H1 (cell line): Measurements from ENCODE around the gene MFSD2A. TPM values are rescaled to one million over a fixed set of nuclear protein-coding genes. Genes with fewer than 3 reads are reported as not detected.

Experiments
- CTCF ChIA-PET: fragments of 300-600 bp; sonication (Branson Sonifier 250); formaldehyde crosslinking; loops from one replicate; lab custom pipeline; 2021; ENCODE audit not compliant: partially characterized antibody; lab: Charles Lee
- POLR2A ChIA-PET: fragments of 300-600 bp; sonication (Branson Sonifier 250); formaldehyde crosslinking; loops from one replicate; lab custom pipeline; 2021; ENCODE audit warnings: inconsistent platforms; ENCODE audit not compliant: partially characterized antibody; lab: Charles Lee
- DNase-seq, 2 experiments: peaks; one replicate each; pipeline versions ENCODE4 v3.0.0 to v3.0.0-alpha.2; 2010 to 2022; ENCODE audit warnings: low spot score in 2 of 2, low read depth in 1 of 2, mixed read lengths in 1 of 2
- FAIRE-seq: peaks from 2 replicates; lab custom pipeline; 2011; peaks lifted over from hg19 to GRCh38; lab: Jason Lieb, UNC
- H2AFZ ChIP-seq: 2 replicates; pipeline ENCODE4 v1.8.1; 2012; ENCODE audit warnings: low read length, inconsistent platforms
- H2AK5ac ChIP-seq: 2 replicates; pipeline ENCODE4 v1.6.1; 2013; ENCODE audit warnings: low read depth, low read length
- H2BK120ac ChIP-seq: replicated peaks from 2 replicates; pipeline ENCODE3; 2013; ENCODE audit warnings: low read depth, low read length, inconsistent platforms
- H2BK12ac ChIP-seq: 2 replicates; pipeline ENCODE4 v1.6.1; 2013; ENCODE audit warnings: low read depth, low read length
- H2BK15ac ChIP-seq: 2 replicates; pipeline ENCODE4 v1.6.1; 2013; ENCODE audit warnings: low read length
- H2BK20ac ChIP-seq: 2 replicates; pipeline ENCODE4 v1.6.1; 2013; ENCODE audit warnings: low read length
- H2BK5ac ChIP-seq: 2 replicates; pipeline ENCODE4 v1.6.1; 2013; ENCODE audit warnings: low read depth, low read length
- H3K14ac ChIP-seq: 2 replicates; pipeline ENCODE4 v1.6.1; 2013; ENCODE audit warnings: inconsistent platforms; ENCODE audit not compliant: insufficient read length
- H3K18ac ChIP-seq: 2 replicates; pipeline ENCODE4 v1.6.1; 2013; ENCODE audit warnings: low read length; ENCODE audit errors: extremely low read depth
- H3K23ac ChIP-seq: 2 replicates; pipeline ENCODE4 v1.6.1; 2013; ENCODE audit warnings: inconsistent platforms; ENCODE audit not compliant: insufficient read length
- H3K23me2 ChIP-seq: 2 replicates; pipeline ENCODE4 v1.6.1; 2013; ENCODE audit warnings: low read depth, low read length
- H3K27ac ChIP-seq: 2 replicates; pipeline ENCODE4 v1.6.1; 2011; ENCODE audit warnings: low read depth, low read length, inconsistent platforms
- H3K27me3 ChIP-seq, 4 experiments: replicated peaks in 1 of 4; 1 replicate in 1 of 4; 2 replicates in 3 of 4; pipeline versions ENCODE4 v1.6.1 to v1.8.1; 2011 to 2013; ENCODE audit warnings: low read length in 3 of 4, mild to moderate bottlenecking in 3 of 4, inconsistent platforms in 2 of 4, mixed read lengths in 2 of 4, moderate library complexity in 1 of 4; ENCODE audit not compliant: control insufficient read depth in 3 of 4, insufficient read depth in 3 of 4; ENCODE audit errors: extremely low read depth in 1 of 4
- H3K36me3 ChIP-seq, 4 experiments: 2 replicates each; pipeline versions ENCODE4 v1.6.1 to v1.8.1; 2011 to 2013; ENCODE audit warnings: mild to moderate bottlenecking in 4 of 4, low read length in 3 of 4, moderate library complexity in 2 of 4, control low read depth in 1 of 4, inconsistent platforms in 1 of 4; ENCODE audit not compliant: insufficient read depth in 4 of 4, control insufficient read depth in 2 of 4
- H3K4ac ChIP-seq: replicated peaks from 2 replicates; pipeline ENCODE3; 2013; ENCODE audit warnings: low read length, low read depth, mixed read lengths, inconsistent platforms; ENCODE audit not compliant: insufficient read length
- H3K4me1 ChIP-seq, 4 experiments: replicated peaks in 1 of 4; 1 replicate in 1 of 4; 2 replicates in 3 of 4; pipeline versions ENCODE4 v1.6.1 to v1.8.1; 2011 to 2013; ENCODE audit warnings: low read length in 3 of 4, inconsistent platforms in 2 of 4, mixed read lengths in 1 of 4; ENCODE audit not compliant: insufficient read depth in 4 of 4, control insufficient read depth in 3 of 4
- H3K4me2 ChIP-seq, 2 experiments: 2 replicates each; pipeline versions ENCODE4 v1.6.1 to v1.8.1; 2011 to 2013; ENCODE audit warnings: low read depth in 2 of 2, low read length in 2 of 2, control low read depth in 1 of 2, inconsistent platforms in 1 of 2, mild to moderate bottlenecking in 1 of 2; ENCODE audit not compliant: insufficient read depth in 1 of 2
- H3K4me3 ChIP-seq, 4 experiments: fragments of 200-600, 300-600 bp in 1 of 4; sonication (generic), shearing (Covaris generic), sonication (Bioruptor Twin) in 1 of 4; 2 replicates each; pipeline versions ENCODE4 v1.5.1 to v1.8.1; 2011 to 2016; ENCODE audit warnings: low read length in 4 of 4, low read depth in 3 of 4, control low read depth in 2 of 4, inconsistent platforms in 2 of 4, mild to moderate bottlenecking in 2 of 4, mixed read lengths in 1 of 4, moderate library complexity in 1 of 4; ENCODE audit not compliant: insufficient read depth in 2 of 4; ENCODE audit errors: extremely low read depth in 1 of 4
- H3K56ac ChIP-seq: replicated peaks from 2 replicates; pipeline ENCODE3; 2013; ENCODE audit warnings: low read depth, mild to moderate bottlenecking, mixed read lengths, low read length, inconsistent platforms; ENCODE audit not compliant: insufficient read length
- H3K79me1 ChIP-seq: 2 replicates; pipeline ENCODE4 v1.6.1; 2013; ENCODE audit warnings: low read depth, low read length, control low read depth
- H3K79me2 ChIP-seq, 2 experiments: 2 replicates each; pipeline versions ENCODE4 v1.6.1 to v1.8.1; 2012 to 2013; ENCODE audit warnings: low read length in 2 of 2, mild to moderate bottlenecking in 2 of 2, inconsistent platforms in 1 of 2; ENCODE audit not compliant: insufficient read depth in 2 of 2, control insufficient read depth in 1 of 2
- H3K9ac ChIP-seq, 4 experiments: replicated peaks in 1 of 4; 1 replicate in 1 of 4; 2 replicates in 3 of 4; pipeline versions ENCODE4 v1.6.1 to v1.8.1; 2011 to 2013; ENCODE audit warnings: low read depth in 3 of 4, low read length in 3 of 4, control low read depth in 2 of 4, mild to moderate bottlenecking in 2 of 4, moderate library complexity in 2 of 4, inconsistent platforms in 1 of 4; ENCODE audit errors: extremely low read depth in 1 of 4
- H3K9me3 ChIP-seq, 2 experiments: 2 replicates each; pipeline versions ENCODE4 v1.6.1 to v1.8.1; 2012 to 2013; ENCODE audit warnings: mild to moderate bottlenecking in 2 of 2, moderate library complexity in 2 of 2, control low read depth in 1 of 2, inconsistent platforms in 1 of 2, low read depth in 1 of 2, low read length in 1 of 2, mixed read lengths in 1 of 2; ENCODE audit not compliant: insufficient read depth in 2 of 2
- H4K20me1 ChIP-seq, 2 experiments: replicated peaks in 1 of 2; 2 replicates each; pipeline versions ENCODE3 to v1.8.1; 2011 to 2013; ENCODE audit warnings: inconsistent platforms in 2 of 2, low read length in 2 of 2, mild to moderate bottlenecking in 1 of 2; ENCODE audit not compliant: insufficient read depth in 2 of 2, control insufficient read depth in 1 of 2
- H4K5ac ChIP-seq: 2 replicates; pipeline ENCODE4 v1.6.1; 2013; ENCODE audit warnings: low read length, low read depth, mixed read lengths, inconsistent platforms; ENCODE audit not compliant: insufficient read length
- H4K8ac ChIP-seq: 2 replicates; pipeline ENCODE4 v1.8.0; 2013; ENCODE audit warnings: mild to moderate bottlenecking, moderate library complexity, low read length, inconsistent platforms; ENCODE audit not compliant: insufficient read depth; ENCODE audit errors: extremely low read depth
- H4K91ac ChIP-seq: replicated peaks from 2 replicates; pipeline ENCODE3; 2013; ENCODE audit warnings: low read length, mixed read lengths, inconsistent platforms; ENCODE audit not compliant: insufficient read length
- ATF2 ChIP-seq: IDR thresholded peaks from 2 replicates; pipeline ENCODE4 v1.6.1; 2012; ENCODE audit warnings: low read length, inconsistent platforms
- CHD2 ChIP-seq: IDR thresholded peaks from 2 replicates; pipeline ENCODE4 v1.6.1; 2012; ENCODE audit warnings: low read length, improper control_type of control experiment
- MAFK ChIP-seq: IDR thresholded peaks from 2 replicates; pipeline ENCODE4 v1.6.1; 2012; ENCODE audit warnings: low read depth, mild to moderate bottlenecking, improper control_type of control experiment, low read length
- NANOG ChIP-seq: IDR thresholded peaks from 2 replicates; pipeline ENCODE4 v1.6.1; 2011; ENCODE audit warnings: low read length, low read depth, mild to moderate bottlenecking, inconsistent platforms; ENCODE audit not compliant: insufficient read depth, poor library complexity, severe bottlenecking
- SIN3A ChIP-seq, 2 experiments: IDR thresholded peaks in 1 of 2; conservative IDR thresholded peaks in 1 of 2; 2 replicates each; pipeline ENCODE4 v1.6.1; 2011 to 2012; ENCODE audit warnings: low read length in 2 of 2, improper control_type of control experiment in 1 of 2, low read depth in 1 of 2, mild to moderate bottlenecking in 1 of 2
- SIX5 ChIP-seq: IDR thresholded peaks from 2 replicates; pipeline ENCODE4 v1.6.1; 2011; ENCODE audit warnings: mild to moderate bottlenecking, low read depth, low read length
- SP1 ChIP-seq: IDR thresholded peaks from 2 replicates; pipeline ENCODE4 v1.6.1; 2011; ENCODE audit warnings: low read depth, low read length
- SP2 ChIP-seq: IDR thresholded peaks from 2 replicates; pipeline ENCODE4 v1.6.1; 2012; ENCODE audit warnings: mild to moderate bottlenecking, low read length, inconsistent platforms
- TAF7 ChIP-seq: optimal IDR thresholded peaks from 2 replicates; pipeline ENCODE3; 2011; ENCODE audit warnings: low read depth, mild to moderate bottlenecking, inconsistent platforms, low read length, moderate library complexity, borderline replicate concordance
- TBP ChIP-seq: IDR thresholded peaks from 2 replicates; pipeline ENCODE4 v1.6.1; 2011; ENCODE audit warnings: low read depth, low read length, improper control_type of control experiment
- TCF12 ChIP-seq: IDR thresholded peaks from 2 replicates; pipeline ENCODE4 v1.6.1; 2011; ENCODE audit warnings: low read depth, mild to moderate bottlenecking, low read length
- TEAD4 ChIP-seq: IDR thresholded peaks from 2 replicates; pipeline ENCODE4 v1.6.1; 2012; ENCODE audit warnings: low read depth, low read length, inconsistent platforms, mixed read lengths
- YY1 ChIP-seq: IDR thresholded peaks from 2 replicates; pipeline ENCODE4 v1.6.1; 2011; ENCODE audit warnings: low read depth, mild to moderate bottlenecking, low read length
- ZNF274 ChIP-seq: IDR thresholded peaks from 2 replicates; pipeline ENCODE4 v1.7.0; 2012; ENCODE audit warnings: low read length, borderline replicate concordance; ENCODE audit errors: extremely low read depth
- WGBS, 2 experiments: shearing (Covaris generic) in 1 of 2; methylation state at CpG; one replicate each; pipeline versions ENCODE4 v1.1.6 to v1.1.7; 2013 to 2015; ENCODE audit warnings: low lambda C conversion rate in 2 of 2, mixed read lengths in 2 of 2, inconsistent platforms in 1 of 2, low coverage in 1 of 2, missing lambda C conversion rate in 1 of 2; ENCODE audit not compliant: insufficient replicate concordance in 2 of 2, insufficient coverage in 1 of 2, insufficient read length in 1 of 2; ENCODE audit errors: extremely low coverage in 1 of 2, missing lambda C conversion rate in 1 of 2; 5-methylcytosine and 5-hydroxymethylcytosine counted together
- polyA plus RNA-seq, 7 experiments: library from polyadenylated mRNA; depleted of rRNA in 3 of 7; stranded (reverse) in 5 of 7; unstranded in 2 of 7; fragments of >200 nt in 5 of 7; fragments of 200-250 nt in 2 of 7; gene quantifications; 1 replicate in 5 of 7; 2 replicates in 1 of 7; 4 replicates in 1 of 7; pipeline versions ENCODE4 v1.2.1 to v1.2.3, GENCODE V29; 2011 to 2013; ENCODE audit warnings: missing spikeins in 2 of 7, mixed read lengths in 2 of 7
- total RNA-seq: library from RNA; stranded (reverse); fragmentation: NEBNext Ultra II Directional; extraction: Animal tissue kit (Norgen Biotek cat#: 25700); gene quantifications from 2 replicates; pipeline ENCODE4 v1.2.1, GENCODE V29; 2021

MFSD2A gene
- total and polyA plus RNA-seq, 2 of the 8 experiments (the other 6 are each of a cell fraction or from before 2014, with no cell fraction given), result 18.3 to 25.9 TPM

- Histone ChIP-seq H3K23ac (no peak overlapping the region), H4K5ac (no peak overlapping the region), H3K79me1 (no peaks in the 10 kb centered on the region), H3K79me2 (no peaks in the 10 kb centered on the region), H3K9me3 (no peaks in the 10 kb centered on the region), H4K91ac (no peak overlapping the region), H2BK15ac (no peak overlapping the region), H3K27me3 (no peaks in the 10 kb centered on the region), H3K4me3 (no peak overlapping the region), H3K36me3 (no peaks in the 10 kb centered on the region), H3K4ac (no peak overlapping the region), H3K4me2 (no peak overlapping the region), H2BK20ac (no peak overlapping the region), H3K23me2 (no peaks in the 10 kb centered on the region), H3K4me1 (no peaks in the 10 kb centered on the region), H2BK120ac (no peak overlapping the region), H3K14ac (no peak overlapping the region), H2AFZ (no peak overlapping the region), H2AK5ac (no peak overlapping the region), H4K20me1 (no peaks in the 10 kb centered on the region), H3K9ac (no peak overlapping the region), H3K27ac (no peak overlapping the region), H3K18ac (no peak overlapping the region), H2BK5ac (no peak overlapping the region), H3K56ac (no peak overlapping the region), H2BK12ac (no peak overlapping the region), H4K8ac (no peak overlapping the region)
- DNase-seq (no peak), FAIRE-seq (no peak)
- ChIA-PET CTCF (no interaction called here), POLR2A (interaction anchor here (1.7 kb wide), 1 partner anchor 35 kb away, joined by 3 read pairs; the partner anchor contains the start of gene CAP1)
- WGBS, 2 experiments, result 89% methylated on average over 2 of the region's 2 CpGs; no CpG with 5 or more reads in 1 of the 2 experiments
- TF ChIP-seq SP1, result 0 out of 2 replicates have a peak, but pooled peaks have one; percentile 8
- TF ChIP-seq CHD2, result no peak
- no peak for TF ChIP-seq NANOG
- TF ChIP-seq YY1, result no peak
- no peak for TF ChIP-seq SIN3A (conservative IDR thresholded peaks at IDR 0.05 in 1 of 2, IDR thresholded peaks at IDR 0.05 in 1 of 2; ENCODE audit: low read depth in 1 of 2, low read length in 2 of 2)
- TF ChIP-seq TAF7, result no peak
- TF ChIP-seq TBP, result no peak
- TF ChIP-seq SIX5, result no peak
- no peak for TF ChIP-seq ZNF274
- no peak for TF ChIP-seq SP2
- no peak for TF ChIP-seq ATF2
- TF ChIP-seq TEAD4, result peak; percentile 43; the same call in 1 of the 2 replicates
- TF ChIP-seq MAFK, result no peak
- TF ChIP-seq TCF12, result 0 out of 2 replicates have a peak, but pooled peaks have one; percentile 37
Observed at GRCh38 chr1:40004857-40005256, 49.9 kb downstream of the MFSD2A start.
